ENCODE measurements around the gene SLIT3. TPM values are rescaled to one million over a fixed set of nuclear protein-coding genes. Genes with fewer than 3 reads are reported as not detected.

Gene SLIT3
- total RNA-seq, 1 experiment from 2014 or later, result not detected

GRCh38 chr5:168705321-168705720, 595.6 kb downstream of the SLIT3 start:
- ChIA-PET CTCF (no interaction called here), POLR2A (ENCODE audit: unreplicated experiment) (no interaction called here)
- Histone ChIP-seq H3K4me2 (no peak overlapping the region), H3K36me3 (ENCODE audit: low read depth) (no peaks in the 10 kb centered on the region), H3K4me3 (no peak overlapping the region), H3K79me2 (ENCODE audit: low read depth) (no peaks in the 10 kb centered on the region), H3K27me3 (ENCODE audit: insufficient read depth, low read depth) (peaks cover 60% of the 10 kb centered on the region), H2AFZ (no peak overlapping the region), H3K4me1 (replicated peaks; ENCODE audit: insufficient read depth) (no peaks in the 10 kb centered on the region), H4K20me1 (ENCODE audit: insufficient read depth) (no peaks in the 10 kb centered on the region), H3K9me2 (ENCODE audit: insufficient read depth) (no peaks in the 10 kb centered on the region), H3K27ac (no peak overlapping the region), H3K9me3 (ENCODE audit: insufficient read depth, low read depth) (no peaks in the 10 kb centered on the region), H3F3A (ENCODE audit: insufficient read depth, low read depth) (no peaks in the 10 kb centered on the region)
- no TSS peak for BruUV-seq (replicated peaks)
- TF ChIP-seq EZH2 (IDR thresholded peaks at IDR 0.05; ENCODE audit: low read depth) (no peak), CTCF (conservative IDR thresholded peaks at IDR 0.05) (no peak)
- DNase-seq, result no peak
- intact Hi-C loops (cut with micrococcal nuclease; ENCODE audit: unreplicated experiment), result no loop called here

GRCh38 chr5:168702511-168702910, 598.4 kb downstream of the SLIT3 start:
- no peak for TF ChIP-seq CTCF (conservative IDR thresholded peaks at IDR 0.05)
- no peak for TF ChIP-seq EZH2 (IDR thresholded peaks at IDR 0.05; ENCODE audit: low read depth)
- POLR2A ChIA-PET (ENCODE audit: unreplicated experiment), result no interaction called here
- peaks cover 62% of the 10 kb centered on the region for H3K27me3 ChIP-seq (ENCODE audit: insufficient read depth, low read depth)

DNA sequence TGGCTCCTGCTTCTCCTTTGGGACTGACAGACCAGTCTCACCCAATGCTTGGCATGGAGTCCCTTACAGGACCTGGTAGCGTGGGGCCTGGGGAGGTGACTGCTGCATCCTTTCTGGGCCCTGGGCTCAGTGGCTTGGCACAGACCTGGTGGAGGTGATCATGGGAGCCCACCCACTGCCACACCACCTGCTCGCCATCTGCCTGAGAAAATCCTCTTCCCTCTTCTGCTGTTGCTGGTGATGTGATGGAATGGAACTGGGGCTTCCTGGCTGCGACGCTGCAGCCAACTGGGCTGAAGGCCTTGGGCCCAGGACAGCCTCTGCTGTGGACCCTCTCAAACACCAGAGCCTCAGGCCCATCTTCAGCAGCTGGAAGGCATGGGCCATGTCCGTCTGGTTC, 599.3 kb downstream of the SLIT3 start:
- BruUV-seq (replicated peaks), result no TSS peak
- no peaks in the 10 kb centered on the region for H3K9me3 ChIP-seq (ENCODE audit: insufficient read depth, low read depth)
- no peaks in the 10 kb centered on the region for H3K4me1 ChIP-seq (replicated peaks; ENCODE audit: insufficient read depth)
- no peaks in the 10 kb centered on the region for H3F3A ChIP-seq (ENCODE audit: insufficient read depth, low read depth)
- no peak for TF ChIP-seq CTCF (conservative IDR thresholded peaks at IDR 0.05)
- H3K4me2 ChIP-seq, result no peak overlapping the region
- DNase-seq, result no peak
- no peaks in the 10 kb centered on the region for H3K36me3 ChIP-seq (ENCODE audit: low read depth)
- H4K20me1 ChIP-seq (ENCODE audit: insufficient read depth), result no peaks in the 10 kb centered on the region
- H3K79me2 ChIP-seq (ENCODE audit: low read depth), result no peaks in the 10 kb centered on the region
- no peaks in the 10 kb centered on the region for H3K9me2 ChIP-seq (ENCODE audit: insufficient read depth)
- ChIA-PET CTCF (no interaction called here), POLR2A (ENCODE audit: unreplicated experiment) (no interaction called here)
- no peak overlapping the region for H3K4me3 ChIP-seq
- intact Hi-C loops (cut with micrococcal nuclease; ENCODE audit: unreplicated experiment), result no loop called here
- no peak overlapping the region for H2AFZ ChIP-seq
- H3K27ac ChIP-seq, result no peak overlapping the region
- H3K27me3 ChIP-seq (ENCODE audit: insufficient read depth, low read depth), result peaks cover 70% of the 10 kb centered on the region

More at GRCh38 chr5:168702511-168702910, 598.4 kb downstream of the SLIT3 start:
- H3K27ac ChIP-seq, result no peak overlapping the region
- no peaks in the 10 kb centered on the region for H4K20me1 ChIP-seq (ENCODE audit: insufficient read depth)
- H3K4me3 ChIP-seq, result no peak overlapping the region
- intact Hi-C loops (cut with micrococcal nuclease; ENCODE audit: unreplicated experiment), result no loop called here
- H3K36me3 ChIP-seq (ENCODE audit: low read depth), result no peaks in the 10 kb centered on the region
- DNase-seq, result no peak
- CTCF ChIA-PET, result no interaction called here
- no peak overlapping the region for H3K4me2 ChIP-seq
- H3K9me3 ChIP-seq (ENCODE audit: insufficient read depth, low read depth), result no peaks in the 10 kb centered on the region
- H3K9me2 ChIP-seq (ENCODE audit: insufficient read depth), result no peaks in the 10 kb centered on the region
- H2AFZ ChIP-seq, result no peak overlapping the region
- H3K4me1 ChIP-seq (replicated peaks; ENCODE audit: insufficient read depth), result no peaks in the 10 kb centered on the region
- H3F3A ChIP-seq (ENCODE audit: insufficient read depth, low read depth), result no peaks in the 10 kb centered on the region
- no TSS peak for BruUV-seq (replicated peaks)
- no peaks in the 10 kb centered on the region for H3K79me2 ChIP-seq (ENCODE audit: low read depth)

All from PC-9 (cell line).